AG04450 (cell line): Measurements from ENCODE around the gene RAB11FIP3. TPM values are rescaled to one million over a fixed set of nuclear protein-coding genes. Genes with fewer than 3 reads are reported as not detected.

Experiments
- CTCF ChIA-PET: fragments of 300-600, 350-600 bp; formaldehyde crosslinking; extraction: SDS; loops from one replicate; lab custom pipeline; 2022; ENCODE audit warnings: antibody characterized with exemption, inconsistent platforms; lab: Charles Lee
- POLR2A ChIA-PET: fragments of 350-600 bp; formaldehyde crosslinking; extraction: SDS; loops from one replicate; lab custom pipeline; 2021; ENCODE audit warnings: antibody characterized with exemption, inconsistent platforms; lab: Yijun Ruan, JAX
- DNase-seq: peaks from one replicate; pipeline ENCODE4 v3.0.0-alpha.2; 2011; ENCODE audit warnings: low read depth, low spot score
- H3K27ac ChIP-seq: one replicate; pipeline ENCODE4 v1.5.1; 2012; ENCODE audit warnings: low read depth, low read length, control low read depth
- H3K27me3 ChIP-seq: one replicate; pipeline ENCODE4 v1.6.0; 2012; ENCODE audit warnings: low read length; ENCODE audit not compliant: control insufficient read depth, insufficient read depth
- H3K4me3 ChIP-seq: 2 replicates; pipeline ENCODE4 v1.5.1; 2011; ENCODE audit warnings: mild to moderate bottlenecking, low read depth, low read length, control low read depth
- H3K9me3 ChIP-seq: 2 replicates; pipeline ENCODE4 v1.5.1; 2012; ENCODE audit warnings: low read length; ENCODE audit not compliant: control insufficient read depth, insufficient read depth
- CTCF ChIP-seq: IDR thresholded peaks from 2 replicates; pipeline ENCODE4 v1.5.1; 2011; ENCODE audit warnings: low read depth, low read length, control low read depth, inconsistent platforms
- polyA plus RNA-seq: library from polyadenylated mRNA; depleted of rRNA; stranded (reverse); fragments of >200 nt; gene quantifications from 2 replicates; pipeline ENCODE4 v1.2.3, GENCODE V29; 2011

Gene RAB11FIP3
- polyA plus RNA-seq, 1 experiment: 6.9 TPM

GRCh38 chr16:440627-441026 lies 15.2 kb downstream of the RAB11FIP3 start:
- no peak for DNase-seq
- no peak overlapping the region for H3K4me3 ChIP-seq
- H3K27ac ChIP-seq: no peak overlapping the region
- H3K9me3 ChIP-seq: no peaks in the 10 kb centered on the region
- CTCF ChIA-PET: no interaction called here
- POLR2A ChIA-PET: no interaction called here
- no peaks in the 10 kb centered on the region for H3K27me3 ChIP-seq
- no peak for TF ChIP-seq CTCF

- POLR2A ChIA-PET: no interaction called here
- no peak overlapping the region for H3K27ac ChIP-seq
- H3K4me3 ChIP-seq: no peak overlapping the region
- CTCF ChIA-PET: no interaction called here
- H3K9me3 ChIP-seq: no peaks in the 10 kb centered on the region
- H3K27me3 ChIP-seq: no peaks in the 10 kb centered on the region
- DNase-seq: no peak
- no peak for TF ChIP-seq CTCF
These were observed 16.0 kb downstream of the RAB11FIP3 start for GRCh38 chr16:441447-441846.

GRCh38 chr16:442976-443375 lies 17.5 kb downstream of the RAB11FIP3 start:
- no peak overlapping the region for H3K27ac ChIP-seq
- no peak for DNase-seq

GRCh38 chr16:444027-444426 lies 18.6 kb downstream of the RAB11FIP3 start:
- Histone ChIP-seq H3K9me3 (no peaks in the 10 kb centered on the region), H3K27ac (no peak overlapping the region), H3K27me3 (no peaks in the 10 kb centered on the region), H3K4me3 (no peak overlapping the region)
- POLR2A ChIA-PET: no interaction called here
- CTCF ChIA-PET: no interaction called here
- TF ChIP-seq CTCF: no peak
- no peak for DNase-seq

More at GRCh38 chr16:442976-443375, 17.5 kb downstream of the RAB11FIP3 start:
- no peak overlapping the region for H3K4me3 ChIP-seq
- ChIA-PET CTCF (no interaction called here), POLR2A (no interaction called here)
- H3K27me3 ChIP-seq: no peaks in the 10 kb centered on the region
- no peak for TF ChIP-seq CTCF
- no peaks in the 10 kb centered on the region for H3K9me3 ChIP-seq

GRCh38 chr16:445566-445965 lies 20.1 kb downstream of the RAB11FIP3 start:
- Histone ChIP-seq H3K27me3 (no peaks in the 10 kb centered on the region), H3K9me3 (no peaks in the 10 kb centered on the region), H3K27ac (no peak overlapping the region), H3K4me3 (no peak overlapping the region)
- DNase-seq: no peak
- TF ChIP-seq CTCF: no peak
- ChIA-PET POLR2A (no interaction called here), CTCF (no interaction called here)
